ACHN (cell line): ENCODE measurements around the gene USP43.
A peak's percentile ranks its signal among the peaks of the same experiment; 100 is the strongest.
"Not testable (repeated sequence)": the region's sequence is repeated elsewhere in the genome, so short reads cannot be mapped to it uniquely, and the experiment has no call there.

Experiments used
- DNase-seq: peaks from one replicate; pipeline ENCODE4 v3.0.0-alpha.2; 2015
- in situ Hi-C: cut with HindIII; loops from 2 replicates; pipeline ENCODE4 v1.10.0; 2017; ENCODE audit warnings: low sequenced_read_pairs, low pct_ligation_motif_present, low pct_unique_long_range_greater_than_20kb

The USP43 gene, protein sequence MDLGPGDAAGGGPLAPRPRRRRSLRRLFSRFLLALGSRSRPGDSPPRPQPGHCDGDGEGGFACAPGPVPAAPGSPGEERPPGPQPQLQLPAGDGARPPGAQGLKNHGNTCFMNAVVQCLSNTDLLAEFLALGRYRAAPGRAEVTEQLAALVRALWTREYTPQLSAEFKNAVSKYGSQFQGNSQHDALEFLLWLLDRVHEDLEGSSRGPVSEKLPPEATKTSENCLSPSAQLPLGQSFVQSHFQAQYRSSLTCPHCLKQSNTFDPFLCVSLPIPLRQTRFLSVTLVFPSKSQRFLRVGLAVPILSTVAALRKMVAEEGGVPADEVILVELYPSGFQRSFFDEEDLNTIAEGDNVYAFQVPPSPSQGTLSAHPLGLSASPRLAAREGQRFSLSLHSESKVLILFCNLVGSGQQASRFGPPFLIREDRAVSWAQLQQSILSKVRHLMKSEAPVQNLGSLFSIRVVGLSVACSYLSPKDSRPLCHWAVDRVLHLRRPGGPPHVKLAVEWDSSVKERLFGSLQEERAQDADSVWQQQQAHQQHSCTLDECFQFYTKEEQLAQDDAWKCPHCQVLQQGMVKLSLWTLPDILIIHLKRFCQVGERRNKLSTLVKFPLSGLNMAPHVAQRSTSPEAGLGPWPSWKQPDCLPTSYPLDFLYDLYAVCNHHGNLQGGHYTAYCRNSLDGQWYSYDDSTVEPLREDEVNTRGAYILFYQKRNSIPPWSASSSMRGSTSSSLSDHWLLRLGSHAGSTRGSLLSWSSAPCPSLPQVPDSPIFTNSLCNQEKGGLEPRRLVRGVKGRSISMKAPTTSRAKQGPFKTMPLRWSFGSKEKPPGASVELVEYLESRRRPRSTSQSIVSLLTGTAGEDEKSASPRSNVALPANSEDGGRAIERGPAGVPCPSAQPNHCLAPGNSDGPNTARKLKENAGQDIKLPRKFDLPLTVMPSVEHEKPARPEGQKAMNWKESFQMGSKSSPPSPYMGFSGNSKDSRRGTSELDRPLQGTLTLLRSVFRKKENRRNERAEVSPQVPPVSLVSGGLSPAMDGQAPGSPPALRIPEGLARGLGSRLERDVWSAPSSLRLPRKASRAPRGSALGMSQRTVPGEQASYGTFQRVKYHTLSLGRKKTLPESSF

DNA sequence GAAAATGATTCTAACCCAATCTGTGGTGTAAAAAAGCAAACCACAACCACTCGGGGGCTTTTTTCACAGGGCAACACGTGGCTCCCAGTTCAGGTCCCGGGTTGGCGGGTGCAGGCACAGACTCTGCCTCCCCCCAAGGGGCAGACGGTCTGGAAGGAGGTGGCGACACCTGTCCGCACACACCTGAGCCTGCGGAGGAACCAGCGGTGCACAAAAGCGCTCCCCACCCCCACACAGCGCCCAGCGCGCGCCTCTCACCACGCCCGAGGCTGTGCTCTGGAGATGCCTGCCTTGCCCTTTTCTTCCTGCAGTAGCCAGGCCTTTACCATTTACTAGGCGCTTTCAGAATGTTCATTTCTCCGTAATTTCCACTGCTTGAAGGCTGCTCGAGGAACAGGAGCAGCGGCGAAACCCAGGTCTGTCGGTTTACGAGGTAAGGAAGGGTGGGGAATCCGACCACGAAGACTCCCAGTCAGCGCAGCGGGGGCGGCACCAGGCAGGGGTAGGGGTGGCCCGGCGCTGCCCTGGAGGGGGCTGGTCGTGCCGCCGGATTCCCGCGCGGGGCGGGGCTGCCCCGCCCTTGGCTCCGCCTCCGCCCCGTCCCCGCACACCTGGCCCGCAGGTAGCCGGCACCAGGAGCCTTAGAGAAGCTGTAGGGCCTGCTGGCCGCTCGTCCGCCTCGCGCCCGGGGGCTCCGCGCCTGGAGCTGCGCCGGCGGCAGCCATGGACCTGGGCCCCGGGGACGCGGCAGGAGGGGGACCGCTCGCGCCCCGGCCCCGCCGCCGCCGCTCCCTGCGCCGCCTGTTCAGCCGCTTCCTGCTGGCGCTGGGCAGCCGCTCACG, at the start of gene USP43:
TSS of gene USP43 (plus strand) at position 608 of the 842 bp plus-strand sequence. CDS start at position 724, 116 bp downstream.
- DNase-seq = peak; percentile 73
- in situ Hi-C loops = no loop called here

DNA sequence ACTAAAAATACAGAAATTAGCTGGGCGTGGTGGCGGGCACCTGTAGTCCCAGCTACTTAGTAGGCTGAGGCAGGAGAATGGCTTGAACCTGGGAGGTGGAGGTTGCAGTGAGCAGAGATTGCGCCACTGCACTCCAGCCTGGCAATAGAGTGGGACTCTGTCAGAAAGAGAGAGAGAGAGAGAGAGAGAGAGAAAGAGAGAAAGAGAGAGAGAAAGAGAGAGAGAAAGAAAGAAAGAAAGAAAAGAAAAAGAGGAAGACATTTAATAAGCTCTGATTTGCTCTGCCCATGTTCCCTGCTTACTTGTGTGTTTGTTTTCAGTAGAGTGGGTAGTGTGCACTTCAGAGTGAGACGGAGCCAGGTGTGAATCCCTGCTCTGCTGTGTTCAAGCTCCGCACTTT, 47.7 kb upstream of the USP43 start:
- DNase-seq, in situ Hi-C loops: not testable (repeated sequence)

DNA sequence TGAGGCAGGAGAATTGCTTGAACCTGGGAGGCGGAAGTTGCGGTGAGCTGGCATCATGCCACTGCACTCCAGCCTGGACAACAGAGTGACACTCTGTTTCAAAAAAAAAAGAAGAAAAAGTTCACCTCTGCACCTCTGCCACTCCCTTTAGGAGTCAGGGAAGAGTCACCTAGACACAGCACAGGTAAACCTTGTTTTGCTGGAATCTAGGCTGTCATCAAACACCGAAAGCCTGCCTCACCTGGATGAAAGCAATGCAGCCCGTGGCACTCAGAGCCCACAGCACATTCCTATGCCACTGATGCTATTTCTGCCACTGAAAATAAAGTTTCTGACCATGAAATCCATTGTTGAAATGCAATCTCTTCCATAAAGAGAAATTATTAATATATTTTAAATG, 46.7 kb upstream of the USP43 start:
- no peak for DNase-seq
- in situ Hi-C loops = no loop called here

DNA sequence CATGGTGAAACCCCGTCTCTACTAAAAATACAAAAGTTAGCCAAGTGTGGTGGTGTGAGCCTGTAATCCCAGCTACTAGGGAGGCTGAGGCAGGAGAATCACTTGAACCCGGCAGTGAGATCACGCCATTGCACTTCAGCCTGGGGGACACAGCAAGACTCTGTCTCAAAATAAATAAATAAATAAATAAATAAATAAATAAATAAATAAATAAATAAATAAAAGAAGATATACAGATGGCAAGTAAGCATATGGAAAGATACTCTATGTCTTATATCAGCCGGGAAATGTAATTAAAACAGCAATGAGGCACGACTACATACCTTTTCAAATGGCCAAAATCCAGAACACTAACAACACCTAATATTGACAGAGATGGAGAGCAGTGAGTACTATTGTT, 40.7 kb upstream of the USP43 start:
- in situ Hi-C loops = not testable (repeated sequence)

DNA sequence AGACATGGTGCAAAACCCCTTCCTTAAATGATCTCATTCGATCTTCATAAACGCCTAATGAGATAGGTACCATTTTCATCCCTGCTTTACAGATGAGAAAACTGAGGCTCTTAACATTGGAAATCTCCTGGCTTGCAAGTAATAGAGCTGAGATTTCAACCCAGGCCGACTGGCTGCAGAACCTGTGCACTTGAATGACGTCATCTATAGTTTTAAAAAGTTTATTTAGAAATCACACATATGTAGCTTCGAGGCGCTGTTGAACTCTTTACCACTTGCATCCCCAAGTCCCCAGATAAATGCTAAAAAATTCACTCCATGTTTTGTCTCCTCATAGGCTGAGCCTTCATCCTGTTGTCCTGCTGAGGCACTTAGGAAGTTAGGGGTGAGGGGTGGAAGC, 38.9 kb upstream of the USP43 start:
- DNase-seq = no peak
- in situ Hi-C loops = no loop called here

More for the DNA sequence above, 40.7 kb upstream of the USP43 start:
- DNase-seq = not testable (repeated sequence)

DNA sequence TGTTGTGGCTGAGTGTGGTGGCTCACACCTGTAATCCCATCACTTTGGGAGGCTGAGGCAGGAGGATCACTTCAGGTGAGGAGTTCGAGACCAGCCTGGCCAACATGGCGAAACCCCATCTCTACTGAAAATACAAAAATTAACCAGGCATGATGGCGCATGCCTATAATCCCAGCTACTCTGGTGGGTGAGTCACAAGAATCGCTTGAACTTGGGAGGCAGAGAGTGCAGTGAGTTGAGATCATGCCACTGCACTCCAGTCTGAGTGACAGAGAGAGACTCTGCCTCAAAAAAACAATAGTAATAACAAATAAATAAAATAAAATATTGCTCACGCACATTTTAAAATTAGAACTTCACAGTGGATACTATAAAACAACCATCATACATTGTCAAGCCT, 38.3 kb upstream of the USP43 start:
- DNase-seq, in situ Hi-C loops: not testable (repeated sequence)

DNA sequence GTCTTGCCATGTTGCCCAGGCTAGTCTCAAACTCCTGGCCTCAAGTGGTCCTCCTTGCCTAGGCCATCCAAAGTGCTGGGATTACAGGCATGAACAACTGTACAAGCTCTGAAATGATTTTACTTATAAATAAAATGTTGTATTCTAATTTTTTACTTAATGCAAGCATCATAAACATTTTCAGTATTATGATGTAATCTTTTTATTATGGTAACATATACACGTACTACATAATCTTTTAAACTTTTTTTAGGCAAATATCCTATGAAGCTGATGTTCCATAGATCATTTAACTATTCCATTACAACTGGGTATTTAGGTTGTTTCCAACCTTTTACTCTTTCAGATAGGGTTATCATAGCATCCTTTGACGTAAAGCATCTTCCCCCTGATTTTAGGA, 33.8 kb upstream of the USP43 start:
- in situ Hi-C loops = no loop called here

DNA sequence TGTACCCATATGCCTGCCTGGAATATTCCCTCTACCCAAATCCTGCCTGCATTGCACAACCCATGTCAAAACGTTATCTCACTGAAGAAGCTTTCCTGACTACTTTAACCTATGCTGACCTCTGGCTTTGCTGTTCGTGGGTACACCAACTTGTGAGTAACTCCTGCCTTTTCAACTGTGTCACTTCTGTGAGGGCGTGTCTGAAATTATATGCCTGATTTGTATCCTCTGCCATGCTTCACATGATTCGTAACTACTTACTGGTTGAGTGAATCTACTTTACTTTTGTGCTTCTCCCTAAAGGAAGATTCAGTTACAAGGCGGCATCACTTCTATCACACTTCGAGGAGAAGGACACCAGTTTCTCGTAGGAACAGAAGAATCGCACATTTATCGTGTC, 33.3 kb upstream of the USP43 start:
- peak; percentile 86 for DNase-seq
- in situ Hi-C loops = no loop called here

More for the DNA sequence above, 33.8 kb upstream of the USP43 start:
- no peak for DNase-seq

DNA sequence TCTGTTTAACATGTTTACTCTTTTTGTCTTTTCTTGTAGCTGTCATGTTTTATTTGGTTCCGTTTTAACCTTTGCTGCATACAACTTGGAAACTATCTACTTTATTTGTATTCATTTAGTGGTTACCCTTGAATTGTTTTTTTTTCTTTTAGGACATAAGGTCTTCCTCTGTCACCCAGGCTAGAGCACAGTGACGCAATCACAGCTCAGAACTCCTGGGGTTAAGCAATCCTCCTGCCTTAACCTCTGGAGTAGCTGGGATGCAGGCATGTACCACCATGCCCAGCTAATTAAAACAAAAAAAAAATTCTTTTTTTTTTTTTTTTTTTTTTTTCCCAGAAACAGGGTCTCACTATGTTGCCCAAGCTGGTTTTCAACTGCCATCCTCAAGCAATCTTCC, 29.8 kb upstream of the USP43 start:
- in situ Hi-C loops = no loop called here
- DNase-seq = no peak

DNA sequence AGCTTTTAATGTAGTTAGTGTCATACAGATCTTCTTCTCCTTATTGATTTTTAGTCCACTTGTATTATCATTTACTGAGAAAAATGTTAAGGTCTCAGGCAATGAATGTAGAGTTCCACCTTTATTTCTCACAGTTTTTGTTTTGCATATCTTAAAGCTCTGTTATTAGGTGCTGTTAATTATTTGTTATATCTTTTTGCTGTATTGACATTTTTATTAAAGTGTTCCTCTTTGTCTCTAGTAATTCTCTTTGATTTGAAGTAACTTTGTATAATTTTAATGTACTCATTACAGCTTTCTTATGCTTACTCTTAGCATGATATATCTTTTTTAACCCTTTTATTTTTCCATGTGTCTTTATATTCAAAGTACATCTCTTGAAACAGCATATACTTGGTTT, 22.4 kb upstream of the USP43 start:
- DNase-seq = no peak
- in situ Hi-C loops = no loop called here

DNA sequence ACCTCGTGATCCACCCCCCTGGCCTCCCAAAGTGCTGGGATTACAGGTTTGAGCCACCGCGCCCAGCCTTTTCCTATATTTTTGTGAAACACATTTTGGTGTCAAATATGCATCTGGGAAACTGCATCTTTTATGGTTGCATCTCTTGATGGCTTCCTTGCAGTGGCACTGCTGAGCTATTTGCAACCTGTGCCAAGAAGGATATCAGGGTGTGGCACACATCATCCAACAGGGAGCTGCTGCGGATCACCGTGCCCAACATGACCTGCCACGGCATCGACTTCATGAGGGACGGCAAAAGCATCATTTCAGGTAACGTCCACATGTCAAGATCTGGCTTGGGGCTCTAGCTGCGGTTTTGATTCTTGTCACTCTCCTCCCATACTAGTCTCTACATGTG, 16.8 kb upstream of the USP43 start:
- DNase-seq = no peak
- in situ Hi-C loops = no loop called here

DNA sequence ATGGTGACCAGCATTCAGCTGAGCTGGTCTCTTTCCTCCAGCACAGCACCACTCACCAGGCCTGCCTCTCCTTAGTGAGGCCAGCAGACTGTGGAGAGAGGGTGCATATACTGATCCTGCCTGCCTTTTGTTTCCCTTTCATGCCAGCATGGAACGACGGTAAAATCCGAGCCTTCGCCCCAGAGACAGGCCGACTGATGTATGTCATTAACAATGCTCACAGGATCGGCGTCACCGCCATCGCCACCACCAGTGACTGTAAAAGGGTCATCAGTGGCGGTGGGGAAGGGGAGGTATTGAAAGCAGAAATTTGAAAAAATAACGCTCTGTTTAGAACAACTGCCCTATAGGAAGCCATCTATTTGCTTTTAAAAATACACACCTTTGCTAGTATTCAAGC, 12.6 kb upstream of the USP43 start:
- no peak for DNase-seq
- in situ Hi-C loops = no loop called here

DNA sequence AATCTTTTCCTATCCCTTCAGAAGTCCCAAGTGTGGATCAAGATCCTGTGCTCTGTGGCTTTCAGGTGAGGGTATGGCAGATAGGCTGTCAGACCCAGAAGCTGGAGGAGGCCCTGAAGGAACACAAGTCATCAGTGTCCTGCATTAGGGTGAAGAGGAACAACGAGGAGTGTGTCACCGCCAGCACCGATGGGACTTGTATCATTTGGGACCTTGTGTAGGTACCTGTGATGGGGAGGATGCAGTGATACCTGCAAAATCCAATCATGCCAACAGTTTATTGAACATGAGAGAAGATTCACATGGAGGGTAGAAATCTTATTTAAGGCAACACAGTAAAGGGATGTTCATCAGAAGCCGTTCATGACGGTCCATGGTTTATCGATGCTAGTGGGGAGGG, 10.0 kb upstream of the USP43 start:
- no peak for DNase-seq
- in situ Hi-C loops = no loop called here

DNA sequence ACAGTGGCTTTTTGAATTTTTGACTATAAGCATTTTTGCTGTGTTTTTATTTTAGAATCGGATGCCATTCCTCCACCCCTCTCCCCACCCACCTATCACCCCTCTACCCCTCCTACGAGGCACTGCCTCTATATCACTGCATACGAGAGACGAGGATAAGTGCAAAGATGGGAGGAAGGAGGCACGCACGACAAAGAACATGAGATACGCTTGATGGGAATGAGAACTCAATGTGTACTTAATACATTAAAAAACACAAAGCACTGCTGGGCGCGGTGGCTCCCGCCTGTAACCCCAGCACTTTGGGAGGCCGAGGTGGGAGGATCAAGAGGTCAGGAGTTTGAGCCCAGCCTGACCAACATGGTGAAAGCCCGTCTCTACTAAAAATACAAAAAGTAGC, 8.8 kb upstream of the USP43 start:
- in situ Hi-C loops = no loop called here
- DNase-seq = no peak

DNA sequence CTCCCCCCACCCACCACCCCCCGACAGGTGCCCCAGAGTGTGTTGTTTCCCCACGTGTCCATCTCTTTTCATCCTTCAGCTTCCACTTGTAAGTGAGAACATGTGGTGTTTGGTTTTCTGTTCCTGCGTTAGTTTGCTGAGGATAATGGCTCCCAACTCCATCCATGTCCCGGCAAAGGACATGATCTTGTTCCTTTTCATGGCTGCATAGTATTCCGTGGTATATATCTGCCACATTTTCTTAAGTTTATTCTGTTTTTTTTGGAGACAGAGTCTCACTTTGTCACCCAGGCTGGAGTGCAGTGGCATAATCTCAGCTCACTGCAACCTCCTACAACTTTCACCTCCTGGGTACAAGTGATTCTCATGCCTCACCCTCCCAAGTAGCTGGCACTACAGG, 4.9 kb upstream of the USP43 start:
- DNase-seq, in situ Hi-C loops: not testable (repeated sequence)

DNA sequence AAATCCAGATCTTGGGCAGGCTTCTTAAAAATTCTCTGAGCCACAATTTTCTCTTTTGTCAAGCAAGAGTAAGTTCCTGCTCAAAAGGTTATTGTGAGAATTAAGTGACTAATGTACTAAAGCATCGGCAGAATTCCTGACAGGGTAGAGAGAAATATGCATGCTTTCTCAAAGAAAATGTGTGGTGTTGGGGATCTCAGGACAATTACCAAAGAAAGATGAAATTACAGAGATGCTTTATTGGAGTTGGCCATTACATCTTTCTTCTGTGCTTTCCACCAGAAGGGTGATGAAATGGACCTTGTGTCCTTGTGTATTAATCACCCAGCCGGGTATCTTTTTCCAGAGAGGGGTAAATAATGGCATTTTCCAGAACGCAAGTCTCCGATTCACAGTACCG, 1.7 kb upstream of the USP43 start:
- in situ Hi-C loops = no loop called here
- DNase-seq = no peak

DNA sequence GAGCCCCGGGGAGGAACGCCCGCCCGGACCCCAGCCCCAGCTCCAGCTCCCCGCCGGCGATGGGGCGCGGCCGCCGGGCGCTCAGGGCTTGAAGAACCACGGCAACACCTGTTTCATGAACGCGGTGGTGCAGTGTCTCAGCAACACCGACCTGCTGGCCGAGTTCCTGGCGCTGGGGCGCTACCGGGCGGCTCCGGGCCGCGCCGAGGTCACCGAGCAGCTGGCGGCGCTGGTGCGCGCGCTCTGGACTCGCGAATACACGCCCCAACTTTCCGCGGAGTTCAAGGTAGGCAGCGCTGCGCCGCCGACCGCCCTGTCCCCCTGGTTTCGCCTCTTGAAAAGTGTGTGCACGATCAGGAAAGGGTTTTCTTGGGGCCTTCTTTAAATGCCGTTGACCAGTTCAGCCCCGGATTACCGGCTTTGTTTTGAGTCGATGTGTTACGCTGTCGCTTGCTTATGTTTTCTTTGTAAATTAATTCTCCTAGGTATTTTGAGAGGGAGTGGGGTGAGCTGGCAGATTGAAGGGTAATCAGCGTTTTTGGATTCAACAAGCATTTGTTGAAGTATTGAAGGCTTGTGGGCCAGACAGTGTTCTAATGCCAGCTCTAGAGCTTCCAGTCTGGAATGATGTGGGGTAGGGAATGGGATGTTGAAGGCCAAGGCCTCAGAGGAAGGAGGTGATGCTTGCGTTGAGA, 681 bp downstream of the USP43 start:
- peak; percentile 76 for DNase-seq

DNA sequence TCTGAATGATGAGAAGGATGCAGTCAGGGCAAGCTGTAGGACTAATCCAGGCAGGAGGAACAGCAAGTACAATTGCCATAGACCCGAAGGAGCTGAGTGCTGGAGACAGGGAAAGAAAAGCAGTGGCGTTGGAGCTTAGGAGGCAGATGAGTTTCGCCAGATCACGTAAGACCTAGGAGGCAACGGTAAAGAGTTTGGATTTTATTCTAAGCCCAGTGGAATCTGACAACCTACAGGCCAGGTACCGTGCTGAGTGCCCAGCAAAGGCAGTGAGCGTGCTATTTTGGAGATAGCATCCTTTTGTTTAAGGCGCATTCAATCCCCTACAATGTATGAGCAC, 1.2 kb downstream of the USP43 start:
- DNase-seq = peak; percentile 9
- in situ Hi-C loops = no loop called here

More for the DNA sequence above, 681 bp downstream of the USP43 start:
- in situ Hi-C loops = no loop called here
